Measurements from ENCODE around the gene SDE2.
"Not testable (repeated sequence)": the region's sequence is repeated elsewhere in the genome, so short reads cannot be mapped to it uniquely, and the experiment has no call there.

SDE2 gene

DNA sequence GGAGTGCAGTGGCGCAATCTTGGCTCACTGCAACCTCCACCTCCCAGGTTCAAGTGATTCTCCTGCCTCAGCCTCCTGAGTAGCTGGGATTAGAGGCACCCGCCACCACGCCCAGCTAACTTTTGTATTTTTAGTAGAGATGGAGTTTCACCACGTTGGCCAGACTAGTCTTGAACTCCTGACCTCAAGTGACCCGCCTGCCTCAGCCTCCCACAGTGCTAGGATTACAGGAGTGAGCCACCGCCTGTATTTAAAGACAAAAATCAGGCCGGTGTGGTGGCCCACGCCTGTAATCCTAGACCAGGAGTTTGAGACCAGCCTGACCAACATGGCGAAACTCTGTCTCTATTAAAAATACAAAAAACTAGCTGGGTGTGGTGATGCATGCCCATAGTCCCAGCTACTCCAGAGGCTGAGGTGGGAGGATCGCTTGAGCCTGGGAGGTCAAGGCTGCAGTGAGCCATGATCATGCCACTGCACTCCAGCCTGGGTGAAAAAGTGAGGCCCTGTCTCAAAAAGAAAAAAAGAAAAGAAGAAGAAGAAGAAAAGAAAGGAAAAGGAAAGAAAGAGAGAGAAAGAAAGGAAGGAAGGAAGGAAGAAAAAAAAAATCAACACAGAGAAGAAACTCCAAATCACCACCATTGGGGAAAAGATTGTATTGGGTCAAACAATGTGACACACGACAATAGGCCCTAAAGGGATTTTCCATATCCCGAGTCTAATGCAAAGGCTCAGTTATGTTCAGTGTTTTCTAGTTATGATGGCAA lies 8.2 kb upstream of the SDE2 start:
- not testable (repeated sequence) for DNase-seq (ENCODE audit: low spot score); FAIRE-seq

DNA sequence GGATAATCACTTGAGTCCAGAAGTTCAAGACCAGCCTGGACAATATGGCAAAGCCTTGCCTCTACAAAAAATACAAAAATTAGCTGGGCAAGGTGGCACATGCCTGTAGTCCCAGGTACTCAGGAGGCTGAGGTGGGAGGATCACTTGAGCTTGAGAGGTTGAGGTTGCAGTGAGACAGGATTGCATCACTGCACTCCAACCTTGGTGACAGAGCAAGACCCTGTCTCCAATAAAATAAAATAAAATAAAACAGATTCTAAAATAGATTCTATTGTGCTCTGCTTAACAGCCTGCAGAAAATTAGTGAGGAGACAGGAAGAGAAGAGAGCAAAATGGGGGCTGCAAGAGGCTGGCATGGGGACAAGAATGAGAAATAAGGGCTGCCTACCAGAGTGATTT lies 7.5 kb upstream of the SDE2 start:
- FAIRE-seq (no peak), DNase-seq (ENCODE audit: low spot score) (no peak)

- FAIRE-seq (no peak), DNase-seq (ENCODE audit: low spot score) (no peak)
These were observed 5.3 kb upstream of the SDE2 start for GRCh38 chr1:226004396-226004795.

- no peak for FAIRE-seq
These were observed 4.5 kb upstream of the SDE2 start for GRCh38 chr1:226003502-226004170.

DNA sequence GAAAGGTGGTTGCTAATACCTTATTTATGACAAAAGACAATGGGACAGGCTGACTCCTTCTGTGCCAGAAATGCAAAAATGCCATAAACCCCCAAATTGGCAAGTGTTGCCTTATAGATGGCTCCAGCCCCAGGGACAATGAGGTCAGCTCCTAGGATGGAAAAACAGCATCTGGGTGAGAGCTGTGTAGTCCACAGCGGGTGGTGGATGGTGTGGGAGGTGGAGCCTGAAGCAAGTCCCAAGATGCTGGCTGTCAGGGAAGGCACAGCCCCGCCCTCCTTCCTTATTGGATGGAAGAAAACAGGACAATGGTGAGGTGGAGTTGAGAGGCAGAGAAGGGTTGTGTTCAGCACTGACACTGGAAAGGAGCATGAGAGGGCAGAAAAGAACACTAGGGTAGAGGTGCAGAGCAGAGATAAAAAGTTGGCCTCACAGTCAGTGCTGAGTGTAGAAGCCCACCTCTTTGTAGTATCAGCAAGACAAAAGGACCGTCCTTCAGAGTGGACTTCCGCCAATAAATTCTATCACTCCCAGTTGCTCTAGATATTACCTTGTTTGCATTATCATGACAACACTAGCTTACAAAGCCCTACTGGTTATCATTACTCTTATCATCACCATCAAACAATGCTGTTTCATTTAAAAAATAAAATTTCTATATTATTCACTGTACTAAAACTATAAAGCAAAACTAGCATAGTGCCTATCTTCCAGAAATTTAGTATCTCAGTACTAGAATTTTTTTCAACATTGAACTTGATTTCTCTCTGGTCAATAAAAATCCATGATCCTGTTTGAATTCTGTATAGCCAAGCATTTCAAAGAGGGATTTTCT lies 3.7 kb upstream of the SDE2 start:
- no peak for FAIRE-seq
- no peak for DNase-seq (ENCODE audit: low spot score)

More at GRCh38 chr1:226003502-226004170, 4.5 kb upstream of the SDE2 start:
- no peak for DNase-seq (ENCODE audit: low spot score)

GRCh38 chr1:226001963-226002666 lies 3.0 kb upstream of the SDE2 start:
- no peak for FAIRE-seq
- no peak for DNase-seq (ENCODE audit: low spot score)

GRCh38 chr1:226001088-226001487 lies 1.9 kb upstream of the SDE2 start:
- no peak for FAIRE-seq
- DNase-seq (ENCODE audit: low spot score), result no peak

GRCh38 chr1:226000493-226001081 lies 1.4 kb upstream of the SDE2 start:
- DNase-seq (ENCODE audit: low spot score); FAIRE-seq: not testable (repeated sequence)

DNA sequence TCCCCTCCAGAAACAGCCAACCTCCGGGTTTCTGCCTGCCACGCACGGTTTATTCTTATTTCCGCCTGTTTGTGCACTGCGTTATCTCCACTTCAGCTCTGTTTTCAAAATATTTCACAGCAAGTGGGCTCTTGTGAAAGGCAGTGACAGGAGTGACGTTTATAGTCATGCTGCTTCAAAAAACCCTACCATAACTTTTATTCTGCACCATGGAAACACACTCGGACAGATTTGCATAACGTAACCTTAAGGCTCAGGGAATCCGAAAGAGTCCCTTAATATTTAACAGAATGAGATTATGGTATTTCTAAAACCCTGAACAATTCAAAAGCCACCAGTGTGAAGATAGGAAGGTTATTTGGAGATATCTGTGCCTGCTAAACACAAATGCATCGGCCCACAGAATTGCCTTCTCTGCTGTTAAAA lies 782 bp upstream of the SDE2 start:
- DNase-seq (ENCODE audit: low spot score), result no peak

GRCh38 chr1:225998560-225999226 lies 450 bp downstream of the SDE2 start:
- DNase-seq (ENCODE audit: low spot score) (peak; percentile 20), FAIRE-seq (no peak)

More for the DNA sequence above, 782 bp upstream of the SDE2 start:
- no peak for FAIRE-seq

- no peak for DNase-seq (ENCODE audit: low spot score)
- FAIRE-seq, result no peak
These were observed 2.1 kb downstream of the SDE2 start for GRCh38 chr1:225996946-225997545.

- DNase-seq (ENCODE audit: low spot score) (no peak), FAIRE-seq (no peak)
These were observed 3.0 kb downstream of the SDE2 start for GRCh38 chr1:225995919-225996864.

DNA sequence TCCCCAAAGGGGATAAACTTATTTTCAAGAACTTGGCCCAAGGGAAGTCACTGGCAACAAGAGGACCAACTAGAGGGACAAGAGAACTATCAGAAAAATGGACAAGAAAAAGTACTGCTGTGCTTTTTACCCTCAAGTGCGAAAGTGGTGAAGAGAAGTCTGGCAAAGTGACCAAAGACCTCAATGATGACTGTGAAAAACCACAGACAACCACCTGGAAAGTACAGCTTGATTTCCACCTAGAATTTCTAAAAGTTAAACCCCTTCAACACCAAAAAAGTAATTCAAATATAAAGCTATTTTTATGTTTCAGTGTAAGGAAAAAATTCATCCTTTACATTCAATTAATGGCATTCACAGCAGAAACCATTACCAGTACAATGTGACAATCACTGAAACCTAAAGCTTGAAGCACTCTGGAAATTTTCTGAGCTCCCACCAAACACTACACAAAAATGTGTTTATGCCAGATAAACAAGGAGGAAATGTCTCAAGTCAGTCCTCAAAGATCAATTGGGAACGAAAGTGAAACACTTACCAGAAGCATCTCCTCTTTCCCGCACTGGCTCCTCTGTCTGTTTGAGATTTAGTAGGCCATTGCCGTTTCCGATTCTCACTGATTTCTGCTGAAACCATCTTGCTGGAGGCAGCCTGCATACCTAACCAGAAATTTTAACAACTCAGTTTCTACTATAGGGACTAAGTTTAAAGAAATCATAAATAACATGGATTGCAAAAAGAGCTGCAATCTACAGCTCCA lies 8.3 kb downstream of the SDE2 start:
- FAIRE-seq (no peak), DNase-seq (ENCODE audit: low spot score) (no peak)

- DNase-seq (ENCODE audit: low spot score) (no peak), FAIRE-seq (no peak)
These were observed 11.4 kb downstream of the SDE2 start for GRCh38 chr1:225987491-225988316.

DNA sequence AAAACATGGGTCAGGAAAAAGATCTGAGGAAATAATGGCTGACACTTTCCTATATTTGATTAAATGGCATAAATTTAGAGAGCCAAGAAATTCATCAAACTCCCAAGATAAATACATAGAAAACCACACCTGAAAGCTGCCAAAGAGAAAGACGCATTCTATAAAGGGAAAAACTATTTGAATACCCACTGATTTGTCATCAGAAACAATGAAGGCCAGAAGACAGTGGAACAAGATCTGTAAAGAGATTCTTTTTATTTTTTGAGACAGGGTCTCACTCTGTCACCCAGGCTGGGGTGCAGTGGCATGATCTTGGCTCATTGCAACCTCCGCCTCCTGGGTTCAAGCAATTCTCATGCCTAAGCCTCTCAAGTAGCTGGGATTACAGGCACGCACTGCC lies 17.4 kb downstream of the SDE2 start:
- FAIRE-seq (no peak), DNase-seq (ENCODE audit: low spot score) (no peak)

GRCh38 chr1:225980005-225980836 lies 18.9 kb downstream of the SDE2 start:
- FAIRE-seq (no peak), DNase-seq (ENCODE audit: low spot score) (no peak)
